Tibial artery (tissue), 4 donors: Measurements from ENCODE around the gene MYO3B.
A peak's percentile ranks its signal among the peaks of the same experiment; 100 is the strongest.

Experiments
- DNase-seq, 2 donors: peaks; one replicate each; pipeline ENCODE4 v3.0.0-alpha.2; 2019
- H3K27ac ChIP-seq, 2 donors: fragments of 200-600 bp; sonication (generic) in 1 of 2; 1 replicate in 1 of 2; 2 replicates in 1 of 2; pipeline ENCODE4 v1.5.1; 2018 to 2019; ENCODE audit warnings: mild to moderate bottlenecking in 1 of 2
- H3K27me3 ChIP-seq, 2 donors: fragments of 200-600 bp; sonication (generic) in 1 of 2; one replicate each; pipeline versions ENCODE4 v1.5.1 to v1.6.0; 2016 to 2019
- H3K36me3 ChIP-seq, 3 donors: fragments of 200-600 bp; sonication (generic) in 2 of 3; one replicate each; pipeline ENCODE4 v1.5.1; 2016 to 2019; ENCODE audit warnings: mild to moderate bottlenecking in 2 of 3
- H3K4me1 ChIP-seq, 4 donors: fragments of 200-600 bp; sonication (generic) in 2 of 4; 1 replicate in 3 of 4; 2 replicates in 1 of 4; pipeline ENCODE4 v1.5.1; 2016 to 2019
- H3K4me3 ChIP-seq, 2 donors: fragments of 200-600 bp; sonication (generic) in 1 of 2; 1 replicate in 1 of 2; 2 replicates in 1 of 2; pipeline ENCODE4 v1.5.1; 2018 to 2019; ENCODE audit warnings: mild to moderate bottlenecking in 2 of 2
- H3K9me3 ChIP-seq, 3 donors: fragments of 200-600 bp; sonication (generic) in 1 of 3; one replicate each; pipeline ENCODE4 v1.5.1; 2016 to 2019
- CTCF ChIP-seq, 2 experiments: fragments of 200-600 bp in 1 of 2; fragments of 450-650 bp in 1 of 2; IDR thresholded peaks; one replicate each; pipeline ENCODE4 v1.5.1; 2017 to 2019; ENCODE audit warnings: antibody characterized with exemption in 2 of 2, mild to moderate bottlenecking in 1 of 2, moderate library complexity in 1 of 2
- intact Hi-C: fragments of 100-400 bp; cut with DNase I; formaldehyde crosslinking; loops from one replicate; pipeline ENCODE4 v1.15.0; 2023; ENCODE audit warnings: low total_unique reads

MYO3B gene

GRCh38 chr2:170588729-170589128, 410.8 kb downstream of the MYO3B start:
- Histone ChIP-seq H3K4me3 (no peak overlapping the region), H3K27ac (no peak overlapping the region), H3K4me1 (no peaks in the 10 kb centered on the region), H3K27me3 (no peaks in the 10 kb centered on the region), H3K36me3 (no peaks in the 10 kb centered on the region), H3K9me3 (no peaks in the 10 kb centered on the region)
- no peak for TF ChIP-seq CTCF (IDR thresholded peaks at IDR 0.05)
- intact Hi-C loops = no loop called here
- no peak for DNase-seq

- H3K4me3 ChIP-seq = no peak overlapping the region
- no peaks in the 10 kb centered on the region for H3K27me3 ChIP-seq
- no peak overlapping the region for H3K27ac ChIP-seq
- no peaks in the 10 kb centered on the region for H3K9me3 ChIP-seq
- no peak for DNase-seq
- H3K4me1 ChIP-seq = no peaks in the 10 kb centered on the region
- intact Hi-C loops = no loop called here
- H3K36me3 ChIP-seq = no peaks in the 10 kb centered on the region
- TF ChIP-seq CTCF (IDR thresholded peaks at IDR 0.05) = no peak
Observed at GRCh38 chr2:170596576-170596975, 418.6 kb downstream of the MYO3B start.

- no peaks in the 10 kb centered on the region for H3K36me3 ChIP-seq
- no peaks in the 10 kb centered on the region for H3K9me3 ChIP-seq
- H3K4me1 ChIP-seq = no peaks in the 10 kb centered on the region
- no peaks in the 10 kb centered on the region for H3K27me3 ChIP-seq
- no peak overlapping the region for H3K27ac ChIP-seq
- intact Hi-C loops = no loop called here
- TF ChIP-seq CTCF (IDR thresholded peaks at IDR 0.05) = no peak
- DNase-seq = peak in 1 of 2 donors; percentile 27
- no peak overlapping the region for H3K4me3 ChIP-seq
Observed at GRCh38 chr2:170598067-170598395, 420.1 kb downstream of the MYO3B start.

GRCh38 chr2:170601489-170601888, 423.5 kb downstream of the MYO3B start:
- DNase-seq = no peak
- H3K27ac ChIP-seq = no peak overlapping the region
- no peak for TF ChIP-seq CTCF (IDR thresholded peaks at IDR 0.05)
- H3K27me3 ChIP-seq = no peaks in the 10 kb centered on the region
- H3K4me3 ChIP-seq = no peak overlapping the region
- H3K9me3 ChIP-seq = no peaks in the 10 kb centered on the region
- intact Hi-C loops = no loop called here
- no peaks in the 10 kb centered on the region for H3K36me3 ChIP-seq
- no peaks in the 10 kb centered on the region for H3K4me1 ChIP-seq

GRCh38 chr2:170605862-170606261, 427.9 kb downstream of the MYO3B start:
- no peak for DNase-seq
- intact Hi-C loops = no loop called here
- Histone ChIP-seq H3K36me3 (no peaks in the 10 kb centered on the region), H3K27me3 (no peaks in the 10 kb centered on the region), H3K4me1 (no peaks in the 10 kb centered on the region), H3K4me3 (no peak overlapping the region), H3K27ac (no peak overlapping the region), H3K9me3 (no peaks in the 10 kb centered on the region)
- TF ChIP-seq CTCF (IDR thresholded peaks at IDR 0.05) = no peak

- no peak for DNase-seq
- TF ChIP-seq CTCF (IDR thresholded peaks at IDR 0.05) = no peak
- Histone ChIP-seq H3K4me1 (no peaks in the 10 kb centered on the region), H3K27me3 (no peaks in the 10 kb centered on the region), H3K36me3 (no peaks in the 10 kb centered on the region), H3K27ac (no peak overlapping the region), H3K4me3 (no peak overlapping the region), H3K9me3 (no peaks in the 10 kb centered on the region)
- intact Hi-C loops = no loop called here
Observed at GRCh38 chr2:170607171-170607570, 429.2 kb downstream of the MYO3B start.
